ENCODE measurements around the gene FAM107B. TPM values are rescaled to one million over a fixed set of nuclear protein-coding genes. Genes with fewer than 3 reads are reported as not detected.
"Not testable (repeated sequence)": the region's sequence is repeated elsewhere in the genome, so short reads cannot be mapped to it uniquely, and the experiment has no call there.

The FAM107B gene
- total and polyA plus RNA-seq, 12 donors, result 2.6 to 18.5 (median 6.2) TPM

DNA sequence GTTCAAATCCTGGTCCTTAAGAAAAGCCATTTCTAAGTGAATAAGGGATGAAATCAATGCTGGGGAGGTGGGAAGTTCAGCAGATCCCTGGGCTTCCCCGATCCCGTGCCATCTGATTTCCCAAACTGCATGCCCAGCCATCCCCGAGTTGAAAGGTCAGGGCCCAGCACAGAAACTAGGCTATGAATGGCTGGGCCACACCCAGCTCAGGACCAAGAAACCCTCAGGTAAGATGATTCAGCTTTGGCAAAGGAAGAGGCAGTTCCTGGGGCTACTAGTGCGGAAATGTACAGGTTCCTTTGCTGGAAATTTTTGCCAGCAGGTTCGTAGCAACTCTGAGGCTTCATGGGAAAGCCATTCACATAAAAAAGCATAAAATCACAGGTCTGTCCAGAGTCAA, 182.7 kb downstream of the FAM107B start:
- ATAC-seq (no peak), DNase-seq (no peak)
- no peak for TF ChIP-seq CTCF (IDR thresholded peaks at IDR 0.05)
- intact Hi-C loops (cut with DNase I), result no loop called here
- Histone ChIP-seq H3K9me3 (no peaks in the 10 kb centered on the region), H3K4me3 (no peak overlapping the region), H3K36me3 (peaks cover 0 to 27% (median 0%) of the 10 kb centered on the region in 9 donors), H3K4me1 (peaks cover 0 to 33% (median 7%) of the 10 kb centered on the region in 9 donors), H3K27me3 (no peaks in the 10 kb centered on the region), H3K27ac (no peak overlapping the region)
- 93% methylated on average over 5 of the region's 5 CpGs for WGBS, 2 donors

DNA sequence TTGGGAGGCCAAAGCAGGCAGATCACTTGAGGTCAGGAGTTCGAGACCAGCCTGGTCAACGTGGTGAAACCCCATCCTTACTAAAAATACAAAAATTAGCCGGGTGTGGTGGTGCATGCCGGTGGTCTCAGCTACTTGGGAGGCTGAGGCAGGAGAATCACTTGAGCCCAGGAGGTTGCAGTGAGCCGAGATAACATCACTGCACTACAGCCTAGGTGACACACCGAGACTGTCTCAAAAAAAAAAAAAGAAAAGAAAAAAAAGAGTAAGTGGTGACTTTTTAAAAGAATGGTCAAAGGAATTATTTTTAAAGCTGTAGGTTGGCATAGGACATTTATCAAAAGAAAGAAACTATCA, 185.8 kb downstream of the FAM107B start:
- H3K27me3 ChIP-seq; intact Hi-C loops (cut with DNase I); ATAC-seq; H3K4me3 ChIP-seq; H3K9me3 ChIP-seq; DNase-seq: not testable (repeated sequence)
- peaks cover 0 to 62% (median 7%) of the 10 kb centered on the region in 9 donors for H3K4me1 ChIP-seq
- H3K36me3 ChIP-seq, result peaks cover 0 to 20% (median 0%) of the 10 kb centered on the region in 9 donors
- H3K27ac ChIP-seq, result peak overlapping the region in 1 of 10 donors; percentile 86
- 89 to 94% methylated on average over 6 of the region's 6 CpGs for WGBS, 2 donors

GRCh38 chr10:14588084-14588937, 186.4 kb downstream of the FAM107B start:
- H3K4me3 ChIP-seq, result peak overlapping the region in 1 of 10 donors; percentile 9
- H3K27me3 ChIP-seq, result no peaks in the 10 kb centered on the region
- intact Hi-C loops (cut with DNase I), result no loop called here
- DNase-seq (no peak), ATAC-seq (peak in 7 of 8 donors; percentile 29 to 68 (median 60))
- TF ChIP-seq CTCF (IDR thresholded peaks at IDR 0.05), result no peak
- no peaks in the 10 kb centered on the region for H3K9me3 ChIP-seq
- 75 to 80% methylated on average over 13 of the region's 13 CpGs for WGBS, 2 donors
- H3K4me1 ChIP-seq, result peaks cover 0 to 65% (median 7%) of the 10 kb centered on the region in 9 donors
- H3K36me3 ChIP-seq, result peaks cover 0 to 16% (median 0%) of the 10 kb centered on the region in 9 donors
- peak overlapping the region in 1 of 10 donors; percentile 86 for H3K27ac ChIP-seq

DNA sequence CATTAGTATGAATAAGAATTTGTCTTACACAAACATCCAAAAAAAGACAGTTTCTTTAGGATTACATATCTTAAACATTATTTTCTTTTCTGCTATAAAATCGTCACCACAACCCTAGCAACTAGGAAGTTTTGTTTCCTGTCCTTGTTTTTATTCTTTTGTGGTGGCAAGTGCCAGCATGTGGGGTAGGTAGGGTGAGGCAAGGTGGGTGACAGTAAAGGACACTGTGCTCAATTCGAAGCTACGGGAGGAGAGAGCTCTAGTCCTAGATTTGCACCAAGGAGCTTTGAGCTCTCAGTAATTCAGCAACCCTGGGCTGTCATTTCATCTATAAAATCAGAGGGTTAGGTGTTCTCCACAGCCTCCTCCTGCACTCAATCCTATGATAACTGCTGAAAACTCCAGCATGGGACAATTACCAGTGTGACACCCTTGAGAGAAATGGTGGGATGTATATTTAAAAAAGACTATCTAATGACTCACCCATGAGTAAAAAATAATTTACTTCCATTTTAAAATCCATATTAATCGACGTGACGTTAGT, 187.1 kb downstream of the FAM107B start:
- WGBS, 2 donors, result 72 to 83% methylated on average over 6 of the region's 6 CpGs
- Histone ChIP-seq H3K36me3 (peaks cover 0 to 9% (median 0%) of the 10 kb centered on the region in 9 donors), H3K4me1 (peaks cover 0 to 64% (median 7%) of the 10 kb centered on the region in 9 donors), H3K4me3 (peak overlapping the region in 1 of 10 donors; percentile 9), H3K9me3 (no peaks in the 10 kb centered on the region), H3K27me3 (no peaks in the 10 kb centered on the region), H3K27ac (peak overlapping the region in 1 of 10 donors; percentile 86)
- DNase-seq (no peak), ATAC-seq (no peak)
- TF ChIP-seq CTCF (IDR thresholded peaks at IDR 0.05), result no peak
- intact Hi-C loops (cut with DNase I), result no loop called here
